Ecto neural progenitor cell (in vitro differentiated cells): ENCODE data around the gene AURKAIP1.
A peak's percentile ranks its signal among the peaks of the same experiment; 100 is the strongest.
"Not testable (repeated sequence)": the region's sequence is repeated elsewhere in the genome, so short reads cannot be mapped to it uniquely, and the experiment has no call there.

ENCODE experiments used
- DNase-seq: peaks from one replicate; pipeline ENCODE4 v3.0.0-alpha.2; 2018; ENCODE audit warnings: low spot score

The AURKAIP1 gene

GRCh38 chr1:1387098-1388077 is 12.4 kb upstream of the AURKAIP1 start:
- no peak for DNase-seq

- DNase-seq, result no peak
Observed at GRCh38 chr1:1385931-1386330, 10.9 kb upstream of the AURKAIP1 start.

GRCh38 chr1:1385339-1385738 is 10.3 kb upstream of the AURKAIP1 start:
- DNase-seq, result not testable (repeated sequence)

GRCh38 chr1:1381294-1381693 is 6.3 kb upstream of the AURKAIP1 start:
- DNase-seq, result no peak

- no peak for DNase-seq
Observed at GRCh38 chr1:1380860-1381259, 5.9 kb upstream of the AURKAIP1 start.

- DNase-seq, result no peak
Observed at GRCh38 chr1:1377540-1378205, 2.7 kb upstream of the AURKAIP1 start.

GRCh38 chr1:1376551-1377226 is 1.7 kb upstream of the AURKAIP1 start:
- DNase-seq, result peak; percentile 42

GRCh38 chr1:1374589-1374928 is 448 bp downstream of the AURKAIP1 start:
- no peak for DNase-seq

GRCh38 chr1:1373815-1374588 is 1.0 kb downstream of the AURKAIP1 start:
- no peak for DNase-seq

GRCh38 chr1:1373051-1373814 is 1.8 kb downstream of the AURKAIP1 start:
- no peak for DNase-seq

GRCh38 chr1:1371746-1372711 is 3.0 kb downstream of the AURKAIP1 start:
- peak; percentile 88 for DNase-seq

- DNase-seq, result peak; percentile 44
Observed at GRCh38 chr1:1371364-1371745, 3.7 kb downstream of the AURKAIP1 start.

GRCh38 chr1:1370771-1371300 is 4.2 kb downstream of the AURKAIP1 start:
- DNase-seq, result peak; percentile 43

- not testable (repeated sequence) for DNase-seq
Observed at GRCh38 chr1:1370094-1370493, 4.9 kb downstream of the AURKAIP1 start.

- DNase-seq, result no peak
Observed at GRCh38 chr1:1367315-1367714, 7.7 kb downstream of the AURKAIP1 start.

GRCh38 chr1:1366699-1367066 is 8.3 kb downstream of the AURKAIP1 start:
- DNase-seq, result no peak

GRCh38 chr1:1365875-1366698 is 8.9 kb downstream of the AURKAIP1 start:
- no peak for DNase-seq

- DNase-seq, result no peak
Observed at GRCh38 chr1:1364266-1364665, 10.7 kb downstream of the AURKAIP1 start.

- peak; percentile 60 for DNase-seq
Observed at GRCh38 chr1:1361982-1362423, 13.0 kb downstream of the AURKAIP1 start.
